AG10803 (cell line): Measurements from ENCODE around the gene IFT43.

ENCODE experiments used
- DNase-seq: peaks from one replicate; pipeline ENCODE4 v3.0.0; 2010; ENCODE audit warnings: low read depth
- H3K4me3 ChIP-seq: 2 replicates; pipeline ENCODE4 v1.5.1; 2011; ENCODE audit warnings: mild to moderate bottlenecking, low read length, control low read depth
- CTCF ChIP-seq: conservative IDR thresholded peaks from 2 replicates; pipeline ENCODE4 v1.5.1; 2011; ENCODE audit warnings: mild to moderate bottlenecking, low read length, control low read depth, inconsistent platforms

Gene IFT43

GRCh38 chr14:75986439-75986765 lies 839 bp downstream of the IFT43 start:
- no peak for TF ChIP-seq CTCF
- peak overlapping the region; percentile 90 for H3K4me3 ChIP-seq
- peak; percentile 28 for DNase-seq

GRCh38 chr14:75987201-75987970 lies 1.8 kb downstream of the IFT43 start:
- no peak for DNase-seq
- H3K4me3 ChIP-seq: no peak overlapping the region
- TF ChIP-seq CTCF: no peak

DNA sequence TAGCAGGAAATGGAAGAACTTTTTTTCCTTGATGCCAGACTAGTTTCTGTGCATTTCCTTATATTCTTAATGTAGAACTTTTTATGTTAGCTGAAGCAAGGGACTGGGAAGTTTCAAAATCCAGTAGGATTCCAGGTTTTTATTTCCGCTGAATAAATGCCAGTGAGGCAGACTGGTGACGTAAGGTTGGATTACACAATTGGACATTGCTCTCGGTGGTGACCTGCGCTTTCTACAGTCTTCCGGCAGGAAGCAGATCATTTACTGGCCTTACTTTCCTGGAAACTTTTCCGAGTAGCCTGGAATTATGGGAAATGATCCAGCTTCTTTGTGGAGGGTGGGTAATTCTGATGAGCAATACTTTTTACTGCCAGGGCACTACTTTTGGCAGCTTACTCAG lies 3.6 kb downstream of the IFT43 start:
- no peak overlapping the region for H3K4me3 ChIP-seq
- peak; percentile 87 for DNase-seq
- TF ChIP-seq CTCF: no peak; the same call in 1 of the 2 replicates

GRCh38 chr14:75990297-75990696 lies 4.7 kb downstream of the IFT43 start:
- TF ChIP-seq CTCF: no peak
- DNase-seq: no peak
- H3K4me3 ChIP-seq: no peak overlapping the region

DNA sequence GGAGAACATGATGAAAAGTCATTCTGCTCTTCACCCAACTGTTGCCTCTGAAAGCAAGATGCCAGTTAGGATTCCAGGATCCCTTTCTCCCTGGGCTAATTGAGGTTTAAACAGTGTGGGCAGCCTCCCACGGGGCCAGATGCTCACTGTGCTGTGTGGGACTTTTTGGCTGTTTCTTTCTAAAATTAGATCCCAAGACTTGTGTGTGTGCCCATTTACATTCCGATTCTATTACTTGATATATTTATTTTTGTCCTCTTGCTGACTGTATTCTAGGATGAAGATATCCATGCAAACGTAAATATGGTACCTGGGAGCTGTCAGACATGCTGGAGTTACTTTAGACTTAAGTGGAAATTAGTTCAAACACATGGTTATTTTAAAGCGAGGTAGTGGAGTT lies 6.2 kb downstream of the IFT43 start:
- no peak overlapping the region for H3K4me3 ChIP-seq
- no peak for TF ChIP-seq CTCF
- DNase-seq: peak; percentile 77

GRCh38 chr14:75993567-75994041 lies 8.0 kb downstream of the IFT43 start:
- no peak for TF ChIP-seq CTCF
- H3K4me3 ChIP-seq: no peak overlapping the region
- no peak for DNase-seq

- peak; percentile 88 for DNase-seq
- TF ChIP-seq CTCF: no peak
- H3K4me3 ChIP-seq: peak overlapping the region; percentile 10
Observed at GRCh38 chr14:75995372-75996041, 9.9 kb downstream of the IFT43 start.
